Measurements from ENCODE around the gene FSTL5. TPM values are rescaled to one million over a fixed set of nuclear protein-coding genes. Genes with fewer than 3 reads are reported as not detected.

Gene FSTL5
- total RNA-seq, 2 donors from 2014 or later: not detected

DNA sequence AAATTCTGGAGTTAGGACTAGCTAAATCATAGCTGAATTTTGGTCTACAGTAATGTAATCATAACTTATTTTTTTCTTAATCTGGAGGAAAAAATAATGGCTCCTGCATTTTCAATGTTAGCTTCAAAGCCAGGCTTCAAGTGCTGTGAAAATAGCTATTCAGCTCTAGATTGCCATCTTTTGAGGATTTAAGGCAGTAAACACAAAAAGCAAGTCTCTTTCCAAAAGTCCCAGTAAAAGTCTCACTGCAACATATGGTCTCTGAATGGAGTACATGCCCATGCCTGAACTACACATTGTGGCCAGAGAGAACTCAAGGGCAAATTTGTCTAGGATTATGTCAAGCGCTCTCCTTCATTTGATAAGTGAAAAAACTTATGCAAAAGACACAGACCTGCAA, 720.9 kb downstream of the FSTL5 start:
- Histone ChIP-seq H3K27ac (no peak overlapping the region), H3K36me3 (no peaks in the 10 kb centered on the region), H3K4me1 (ENCODE audit: control insufficient read depth in 1 of 2, low read depth in 2 of 2) (no peaks in the 10 kb centered on the region), H3K4me3 (no peak overlapping the region), H3K27me3 (replicated peaks; ENCODE audit: insufficient read depth) (no peaks in the 10 kb centered on the region), H3K9me3 (no peaks in the 10 kb centered on the region)
- no peak for ATAC-seq (ENCODE audit: insufficient number of reproducible peaks, low FRiP score, low read depth)
- TF ChIP-seq, protein P1, sequence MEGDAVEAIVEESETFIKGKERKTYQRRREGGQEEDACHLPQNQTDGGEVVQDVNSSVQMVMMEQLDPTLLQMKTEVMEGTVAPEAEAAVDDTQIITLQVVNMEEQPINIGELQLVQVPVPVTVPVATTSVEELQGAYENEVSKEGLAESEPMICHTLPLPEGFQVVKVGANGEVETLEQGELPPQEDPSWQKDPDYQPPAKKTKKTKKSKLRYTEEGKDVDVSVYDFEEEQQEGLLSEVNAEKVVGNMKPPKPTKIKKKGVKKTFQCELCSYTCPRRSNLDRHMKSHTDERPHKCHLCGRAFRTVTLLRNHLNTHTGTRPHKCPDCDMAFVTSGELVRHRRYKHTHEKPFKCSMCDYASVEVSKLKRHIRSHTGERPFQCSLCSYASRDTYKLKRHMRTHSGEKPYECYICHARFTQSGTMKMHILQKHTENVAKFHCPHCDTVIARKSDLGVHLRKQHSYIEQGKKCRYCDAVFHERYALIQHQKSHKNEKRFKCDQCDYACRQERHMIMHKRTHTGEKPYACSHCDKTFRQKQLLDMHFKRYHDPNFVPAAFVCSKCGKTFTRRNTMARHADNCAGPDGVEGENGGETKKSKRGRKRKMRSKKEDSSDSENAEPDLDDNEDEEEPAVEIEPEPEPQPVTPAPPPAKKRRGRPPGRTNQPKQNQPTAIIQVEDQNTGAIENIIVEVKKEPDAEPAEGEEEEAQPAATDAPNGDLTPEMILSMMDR (IDR thresholded peaks at IDR 0.05): no peak
- no peak for DNase-seq (ENCODE audit: low spot score)

DNA sequence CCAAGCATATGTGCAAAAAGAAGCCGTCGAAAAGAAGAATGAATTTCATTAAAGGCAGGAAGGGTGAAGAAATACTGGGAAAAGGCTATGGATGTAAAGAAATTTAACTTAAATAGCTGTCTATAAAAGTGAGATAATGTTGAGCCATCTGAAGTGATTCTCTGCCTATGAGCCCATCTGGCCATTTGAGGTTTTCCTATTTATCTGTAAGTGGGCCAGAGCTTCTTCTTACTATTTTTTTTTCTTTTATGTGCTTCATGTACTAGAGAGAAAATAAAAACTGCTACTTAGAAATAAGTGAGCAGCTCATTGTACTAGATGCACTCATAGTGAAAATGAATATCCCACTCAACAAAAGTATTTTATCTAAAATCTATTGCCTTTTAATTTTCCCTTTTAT, 725.7 kb downstream of the FSTL5 start:
- DNase-seq (ENCODE audit: low spot score) (no peak), ATAC-seq (ENCODE audit: insufficient number of reproducible peaks, low FRiP score, low read depth) (no peak)
- Histone ChIP-seq H3K36me3 (no peaks in the 10 kb centered on the region), H3K9me3 (no peaks in the 10 kb centered on the region), H3K27ac (no peak overlapping the region), H3K4me1 (ENCODE audit: control insufficient read depth in 1 of 2, low read depth in 2 of 2) (no peaks in the 10 kb centered on the region), H3K27me3 (replicated peaks; ENCODE audit: insufficient read depth) (no peaks in the 10 kb centered on the region), H3K4me3 (no peak overlapping the region)
- TF ChIP-seq, protein P1 (IDR thresholded peaks at IDR 0.05): no peak

DNA sequence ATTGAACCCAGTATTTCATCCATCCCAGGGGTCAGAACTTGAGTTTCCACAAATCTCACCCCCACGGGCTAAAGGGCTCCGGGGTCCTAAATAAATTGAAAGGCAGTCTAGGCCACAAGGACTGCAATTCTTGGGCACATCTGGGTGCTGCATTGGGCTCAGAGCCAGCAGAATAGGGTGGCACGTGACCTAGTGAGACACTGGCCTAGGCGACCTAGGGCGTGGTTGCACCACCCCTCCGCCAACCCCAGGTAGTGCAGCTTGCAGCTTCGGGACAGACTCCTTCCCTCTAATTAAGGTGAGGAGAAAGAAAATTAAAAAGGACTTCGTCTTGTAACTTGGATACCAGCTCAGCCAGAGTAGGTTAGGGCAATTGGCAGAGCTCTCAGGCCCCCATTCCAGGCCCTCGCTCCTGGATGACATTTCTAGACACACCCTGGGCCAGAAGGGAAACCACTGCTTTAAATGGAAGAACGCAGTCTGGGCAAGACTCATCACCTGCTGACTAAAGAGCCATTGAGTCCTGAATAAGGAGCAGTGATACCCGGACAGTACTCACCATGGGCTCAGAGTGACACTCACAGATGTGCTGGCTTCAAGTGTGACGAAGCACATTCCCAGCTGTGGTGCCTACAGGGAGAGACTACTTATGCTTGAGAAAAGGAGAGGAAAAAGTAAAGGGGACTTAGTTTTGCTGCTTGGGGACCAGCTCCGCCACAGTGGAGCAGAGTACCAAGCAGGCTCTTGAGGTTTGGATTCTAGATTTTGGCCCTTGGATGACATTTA, 735.4 kb downstream of the FSTL5 start:
- no peak overlapping the region for H3K4me3 ChIP-seq
- TF ChIP-seq, protein P1 (IDR thresholded peaks at IDR 0.05): no peak
- H3K27ac ChIP-seq: no peak overlapping the region
- ATAC-seq (ENCODE audit: insufficient number of reproducible peaks, low FRiP score, low read depth): no peak
- no peak for DNase-seq (ENCODE audit: low spot score)
- no peaks in the 10 kb centered on the region for H3K4me1 ChIP-seq (ENCODE audit: control insufficient read depth in 1 of 2, low read depth in 2 of 2)
- no peaks in the 10 kb centered on the region for H3K27me3 ChIP-seq (replicated peaks; ENCODE audit: insufficient read depth)
- no peaks in the 10 kb centered on the region for H3K36me3 ChIP-seq
- no peaks in the 10 kb centered on the region for H3K9me3 ChIP-seq

DNA sequence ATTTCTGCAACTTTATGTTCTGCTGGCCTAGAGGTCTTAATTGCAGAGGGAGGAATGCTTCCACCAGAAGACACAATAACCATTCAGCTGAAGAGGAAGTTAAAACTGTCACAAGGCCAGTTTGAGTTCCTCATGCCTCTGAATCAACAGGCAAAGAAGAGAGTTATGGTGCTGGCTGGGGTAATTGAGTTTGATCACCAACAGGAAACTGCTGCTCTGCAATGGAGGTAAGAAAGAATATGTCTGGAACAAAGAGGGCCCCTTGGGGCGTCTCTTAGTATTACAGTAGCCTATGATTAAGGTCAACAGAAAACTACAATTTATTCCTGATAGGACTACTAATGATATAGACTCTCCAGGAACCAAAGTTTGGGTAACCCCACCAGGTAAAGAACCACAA, 744.0 kb downstream of the FSTL5 start:
- DNase-seq (ENCODE audit: low spot score): no peak
- H3K4me1 ChIP-seq (ENCODE audit: control insufficient read depth in 1 of 2, low read depth in 2 of 2): no peaks in the 10 kb centered on the region
- no peaks in the 10 kb centered on the region for H3K36me3 ChIP-seq
- no peak overlapping the region for H3K27ac ChIP-seq
- H3K9me3 ChIP-seq: no peaks in the 10 kb centered on the region
- TF ChIP-seq, protein P1 (IDR thresholded peaks at IDR 0.05): no peak
- H3K4me3 ChIP-seq: no peak overlapping the region
- H3K27me3 ChIP-seq (replicated peaks; ENCODE audit: insufficient read depth): no peaks in the 10 kb centered on the region
- ATAC-seq (ENCODE audit: insufficient number of reproducible peaks, low FRiP score, low read depth): no peak

DNA sequence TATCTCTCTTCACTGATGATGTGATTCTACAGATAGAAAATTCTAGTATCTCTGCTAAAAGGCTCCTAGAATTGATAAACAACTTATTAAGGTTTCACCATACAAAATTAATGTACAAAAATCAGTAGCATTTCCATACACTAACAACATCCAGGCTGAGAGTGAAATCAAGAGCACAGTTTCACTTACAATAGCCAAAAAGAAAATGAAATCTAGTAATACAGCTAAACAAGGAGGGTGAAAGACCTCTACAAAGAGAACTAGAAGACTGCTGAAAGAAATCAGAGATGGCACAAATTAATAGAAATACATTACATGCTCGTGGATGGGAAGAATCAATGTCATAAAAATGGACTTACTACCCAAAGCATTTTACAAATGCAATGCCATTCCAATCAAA, 751.9 kb downstream of the FSTL5 start:
- DNase-seq (ENCODE audit: low spot score) (no peak), ATAC-seq (ENCODE audit: insufficient number of reproducible peaks, low FRiP score, low read depth) (no peak)
- Histone ChIP-seq H3K27ac (no peak overlapping the region), H3K4me3 (no peak overlapping the region), H3K27me3 (replicated peaks; ENCODE audit: insufficient read depth) (no peaks in the 10 kb centered on the region), H3K4me1 (ENCODE audit: control insufficient read depth in 1 of 2, low read depth in 2 of 2) (no peaks in the 10 kb centered on the region), H3K9me3 (no peaks in the 10 kb centered on the region), H3K36me3 (no peaks in the 10 kb centered on the region)
- TF ChIP-seq, protein P1 (IDR thresholded peaks at IDR 0.05): no peak

Measured in thoracic aorta (tissue), 2 donors.